CD4-positive, alpha-beta T cell treated with Interferon gamma for 1 hour (primary cell): ENCODE measurements around the gene DYNC1H1.
A peak's percentile ranks its signal among the peaks of the same experiment; 100 is the strongest.

ENCODE experiments used
- DNase-seq: peaks from one replicate; pipeline ENCODE4 v3.0.0-alpha.2; 2020

The DYNC1H1 gene

DNA sequence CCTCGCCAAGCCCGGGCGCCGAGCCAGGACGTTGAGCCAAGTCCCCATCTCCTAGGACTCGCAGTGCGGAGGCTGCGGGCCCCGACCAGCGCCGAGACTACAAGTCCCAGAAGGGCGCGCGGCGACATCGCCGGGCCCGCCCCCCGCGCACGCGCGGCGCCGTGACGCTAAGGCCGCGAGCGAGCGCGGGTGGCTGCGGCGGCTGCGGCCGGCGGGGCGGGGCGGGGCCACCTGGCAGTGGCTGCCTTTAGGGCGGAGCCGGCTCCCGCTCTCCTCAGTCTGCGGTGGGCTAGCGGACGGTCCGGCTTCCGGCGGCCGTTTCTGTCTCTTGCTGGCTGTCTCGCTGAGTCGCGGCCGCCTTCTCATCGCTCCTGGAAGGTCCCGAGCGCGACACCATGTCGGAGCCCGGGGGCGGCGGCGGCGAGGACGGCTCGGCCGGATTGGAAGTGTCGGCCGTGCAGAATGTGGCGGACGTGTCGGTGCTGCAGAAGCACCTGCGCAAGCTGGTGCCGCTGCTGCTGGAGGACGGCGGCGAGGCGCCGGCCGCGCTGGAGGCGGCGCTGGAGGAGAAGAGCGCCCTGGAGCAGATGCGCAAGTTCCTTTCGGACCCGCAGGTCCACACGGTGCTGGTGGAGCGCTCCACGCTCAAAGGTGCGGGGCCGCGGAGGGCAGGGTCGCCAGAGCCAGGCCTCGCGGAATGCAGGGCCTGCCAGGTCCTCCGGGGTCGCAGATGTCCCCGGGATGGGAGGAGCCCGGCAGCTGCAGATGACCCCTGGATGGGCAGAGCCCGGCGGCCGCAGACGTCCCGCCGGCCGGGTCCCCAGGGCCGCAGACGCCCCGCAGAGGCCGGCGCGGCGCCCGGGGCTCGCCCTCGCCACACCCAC is at the start of gene DYNC1H1:
Gene DYNC1H1, plus strand, starts transcription at position 277 of the 884 bp plus-strand sequence. Its CDS starts 119 bp downstream, at position 396.
- DNase-seq, result peak; percentile 89

DNA sequence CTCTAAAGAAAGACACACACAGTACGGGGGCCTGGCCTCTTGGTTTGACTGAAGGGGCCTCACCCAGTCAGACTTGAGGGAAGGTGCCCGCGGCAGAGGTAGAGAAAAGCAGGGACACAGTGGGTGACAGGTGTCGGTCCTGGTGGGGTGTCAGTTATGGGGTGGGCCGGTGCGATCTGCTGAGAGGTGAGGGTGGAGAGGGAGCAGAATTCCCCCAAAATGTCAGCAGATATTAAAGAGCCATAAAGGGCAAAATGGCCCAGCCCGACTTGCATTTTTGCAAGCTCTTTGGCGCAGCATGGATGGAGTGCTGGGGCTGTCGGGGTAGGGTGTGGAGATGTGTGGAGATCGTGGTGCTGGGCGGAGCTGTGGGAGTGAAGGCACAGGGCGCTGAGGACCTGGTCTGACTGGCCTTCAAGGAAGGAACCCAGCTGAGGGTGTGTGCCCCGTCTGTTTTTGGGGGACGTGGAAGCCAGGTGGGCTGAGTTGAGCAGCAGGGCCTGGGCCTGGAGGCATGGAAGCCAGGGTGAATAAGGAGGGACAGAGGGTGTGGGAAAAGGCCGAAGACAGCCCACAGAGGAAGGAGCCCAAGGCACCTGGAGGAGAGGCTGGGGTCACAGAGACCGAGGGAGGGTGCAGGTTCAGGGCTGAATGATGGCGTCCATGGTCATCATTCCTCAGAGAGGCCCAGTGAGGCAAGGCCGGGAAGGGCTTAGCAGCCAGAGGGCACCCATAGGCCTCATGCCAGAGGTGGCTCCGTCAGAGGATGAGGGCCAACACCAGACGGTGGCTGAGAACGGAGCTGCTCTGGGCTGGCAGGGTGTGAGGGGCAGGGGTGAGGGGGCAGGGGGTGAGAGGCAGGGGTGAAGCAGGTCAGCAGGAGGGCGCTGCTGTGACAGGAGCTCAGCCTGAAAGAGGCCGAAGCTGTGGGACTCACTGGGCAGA is 48.2 kb upstream of the DYNC1H1 start:
- no peak for DNase-seq

DNA sequence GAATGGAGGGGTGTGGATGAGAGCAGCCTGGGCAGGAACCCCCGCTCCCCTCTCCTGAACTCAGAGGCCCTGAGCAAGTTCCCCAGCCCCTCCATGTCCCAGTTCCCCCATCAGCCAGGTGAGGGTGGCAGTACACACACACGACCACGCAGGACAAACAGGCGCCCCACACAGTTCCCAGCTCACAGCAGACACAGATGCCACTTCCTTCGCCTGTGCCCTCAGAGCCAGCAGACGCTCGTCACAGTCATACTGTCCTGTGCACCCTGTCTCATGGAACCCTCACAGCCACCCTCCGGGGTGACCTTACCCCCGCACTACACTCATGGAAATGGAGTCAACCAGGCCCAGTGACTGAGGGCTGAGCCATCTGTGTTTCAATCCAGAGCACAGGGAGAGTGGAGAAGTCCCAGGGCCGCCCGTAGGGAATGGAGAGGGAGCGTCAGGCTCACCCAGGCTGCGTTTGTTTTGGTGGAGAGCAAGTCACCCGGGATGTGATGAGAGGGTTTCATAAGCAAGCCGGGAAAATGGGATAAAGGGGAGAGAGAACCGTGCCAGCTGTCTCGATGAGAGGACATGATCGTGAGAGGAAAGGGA is 47.5 kb upstream of the DYNC1H1 start:
- no peak for DNase-seq

GRCh38 chr14:101917413-101918017 is 46.9 kb upstream of the DYNC1H1 start:
- DNase-seq, result no peak

- no peak for DNase-seq
Observed at GRCh38 chr14:101918065-101918989, 46.0 kb upstream of the DYNC1H1 start.

DNA sequence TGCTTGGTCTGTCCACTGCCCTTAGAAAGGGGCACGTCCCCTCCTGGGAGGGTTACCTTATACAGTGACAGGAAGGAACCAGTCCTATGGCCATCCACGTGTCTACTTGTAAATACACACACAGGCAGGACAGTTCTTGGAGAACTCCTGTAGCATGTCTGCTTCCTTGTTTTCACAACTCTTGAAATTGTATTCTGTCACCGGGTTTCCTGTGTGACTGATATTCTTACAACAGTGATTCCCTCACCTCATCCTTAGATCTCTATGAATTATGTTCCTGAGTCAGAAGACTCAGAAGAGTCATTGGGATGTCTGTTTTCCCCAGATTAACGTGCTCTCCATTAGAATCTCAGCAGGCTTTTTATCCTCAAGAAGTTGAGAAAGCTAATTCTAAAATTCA is 44.1 kb upstream of the DYNC1H1 start:
- DNase-seq, result no peak

GRCh38 chr14:101922866-101923265 is 41.5 kb upstream of the DYNC1H1 start:
- no peak for DNase-seq

DNA sequence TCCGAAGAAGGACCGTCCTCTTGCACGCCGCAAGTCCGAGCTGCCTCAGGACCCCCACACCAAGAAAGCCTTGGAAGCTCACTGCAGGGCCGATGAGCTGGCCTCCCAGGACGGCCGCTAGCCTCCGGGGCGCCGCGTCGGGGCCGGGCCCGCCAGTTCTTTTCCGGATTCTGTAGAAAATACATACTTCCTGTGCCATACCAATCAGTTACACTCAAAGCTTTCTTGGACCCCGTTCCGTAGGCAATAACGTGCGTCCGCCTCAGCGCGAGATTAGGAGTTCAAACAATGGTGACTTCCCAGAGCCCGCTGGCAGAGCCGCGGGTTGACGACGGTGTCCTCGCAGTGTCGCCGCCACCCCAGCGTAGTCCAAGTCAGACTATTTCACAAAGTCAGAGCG is 39.2 kb upstream of the DYNC1H1 start:
- DNase-seq, result no peak

GRCh38 chr14:101926085-101926484 is 38.3 kb upstream of the DYNC1H1 start:
- no peak for DNase-seq

DNA sequence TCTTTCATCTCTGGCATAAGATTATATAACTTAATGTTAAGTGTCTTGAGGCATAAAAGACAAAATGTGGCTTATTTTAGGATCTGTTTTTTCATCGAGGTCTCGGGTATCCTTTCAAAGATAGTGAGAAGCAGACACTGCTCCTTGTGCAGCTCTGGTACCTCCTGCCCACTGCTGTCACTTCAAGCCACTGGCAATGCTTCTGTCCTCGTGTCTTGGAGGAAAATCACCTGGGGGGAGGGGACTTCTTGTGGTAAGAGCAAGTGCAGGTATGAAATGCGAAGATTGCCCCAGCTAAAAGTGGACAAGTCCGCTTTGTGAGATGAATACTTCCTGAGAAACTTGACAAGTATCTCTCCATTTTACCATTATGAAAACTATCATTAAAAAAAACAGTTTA is 37.8 kb upstream of the DYNC1H1 start:
- no peak for DNase-seq

DNA sequence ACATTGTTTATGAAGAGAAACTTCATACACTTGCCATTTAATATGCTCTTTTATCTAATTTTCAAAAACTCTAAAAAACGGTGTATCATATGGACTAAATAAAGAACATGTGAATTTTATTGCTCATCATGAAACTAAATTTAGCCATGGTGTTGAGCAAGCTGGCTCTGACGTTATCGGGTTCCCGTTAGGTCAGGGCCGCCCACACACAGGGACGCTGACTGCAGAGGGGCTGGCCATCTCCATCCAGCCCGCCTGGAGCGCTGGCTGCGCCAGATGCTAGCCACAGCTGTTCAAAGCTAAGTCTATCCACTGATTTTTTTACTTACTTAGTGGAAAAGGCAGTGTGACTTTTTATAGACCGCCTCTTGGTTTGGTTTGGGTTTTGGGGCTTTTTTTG is 36.5 kb upstream of the DYNC1H1 start:
- DNase-seq, result peak; percentile 13

- no peak for DNase-seq
Observed at GRCh38 chr14:101928415-101928841, 35.9 kb upstream of the DYNC1H1 start.

- DNase-seq, result no peak
Observed at GRCh38 chr14:101929096-101929495, 35.3 kb upstream of the DYNC1H1 start.

DNA sequence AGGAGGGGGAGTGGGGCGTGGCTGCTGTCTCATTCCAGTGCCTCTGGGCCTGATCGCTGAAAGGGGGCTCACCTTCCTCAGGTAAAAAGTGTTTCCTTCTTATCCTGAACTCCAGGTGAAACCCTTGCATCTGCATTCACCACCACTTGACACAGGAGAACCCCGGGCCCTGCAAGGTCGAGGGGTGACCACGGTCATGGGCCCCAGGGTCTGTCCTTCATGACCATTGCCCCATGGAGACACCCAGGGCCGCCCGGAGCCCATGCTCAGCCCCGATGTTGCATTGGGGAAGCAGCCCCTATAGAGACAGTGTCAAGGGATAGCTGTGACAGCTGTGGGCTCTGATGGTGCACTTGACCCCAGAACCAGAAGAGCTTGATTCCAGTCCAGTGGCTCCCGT is 34.4 kb upstream of the DYNC1H1 start:
- no peak for DNase-seq

DNA sequence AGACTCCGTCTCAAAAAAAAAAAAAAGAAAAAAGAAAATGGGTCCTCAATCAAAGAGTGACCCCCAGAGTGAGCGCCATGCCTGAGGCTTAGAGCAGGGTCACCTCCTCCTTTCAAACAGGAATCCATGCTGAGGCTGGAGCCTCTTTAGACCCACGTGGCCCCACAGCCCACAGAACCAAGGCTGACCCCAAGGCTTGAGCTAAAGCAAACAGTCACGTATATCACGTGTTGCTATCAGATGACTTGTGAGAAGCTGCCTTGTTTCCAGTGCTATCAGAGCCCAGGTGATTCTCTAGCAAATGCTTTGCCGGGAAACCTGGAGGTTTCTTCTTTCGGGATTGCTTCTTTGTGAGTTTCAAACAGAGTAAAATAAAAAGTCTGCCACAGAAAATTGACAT is 31.7 kb upstream of the DYNC1H1 start:
- no peak for DNase-seq

- DNase-seq, result no peak
Observed at GRCh38 chr14:101933209-101933608, 31.2 kb upstream of the DYNC1H1 start.

DNA sequence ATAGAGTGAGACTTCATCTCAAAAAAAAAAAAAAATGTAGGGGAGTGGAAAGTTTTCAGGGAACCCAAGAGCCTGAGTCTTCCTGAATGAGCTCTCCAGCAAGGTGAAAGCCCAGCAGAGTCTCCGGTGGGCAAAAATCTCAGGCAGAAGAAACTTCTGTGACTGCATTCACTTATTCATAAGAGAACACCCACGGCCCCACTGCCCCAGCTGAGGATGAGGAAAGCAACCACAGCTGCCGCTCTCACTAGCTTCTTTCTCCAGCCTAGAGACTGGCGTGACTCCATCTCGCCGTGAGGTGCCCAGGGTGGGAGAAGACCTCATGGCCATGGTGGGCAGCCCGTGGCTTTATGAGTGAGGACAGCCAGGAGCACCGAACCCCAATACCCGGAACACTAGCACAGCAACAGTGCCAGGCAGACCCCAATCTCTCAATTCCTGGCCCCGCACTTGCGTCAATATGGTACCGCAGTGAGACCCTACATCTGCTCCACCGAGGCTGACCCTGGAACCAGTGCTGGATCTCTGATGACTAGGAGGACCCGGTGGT is 29.7 kb upstream of the DYNC1H1 start:
- no peak for DNase-seq

DNA sequence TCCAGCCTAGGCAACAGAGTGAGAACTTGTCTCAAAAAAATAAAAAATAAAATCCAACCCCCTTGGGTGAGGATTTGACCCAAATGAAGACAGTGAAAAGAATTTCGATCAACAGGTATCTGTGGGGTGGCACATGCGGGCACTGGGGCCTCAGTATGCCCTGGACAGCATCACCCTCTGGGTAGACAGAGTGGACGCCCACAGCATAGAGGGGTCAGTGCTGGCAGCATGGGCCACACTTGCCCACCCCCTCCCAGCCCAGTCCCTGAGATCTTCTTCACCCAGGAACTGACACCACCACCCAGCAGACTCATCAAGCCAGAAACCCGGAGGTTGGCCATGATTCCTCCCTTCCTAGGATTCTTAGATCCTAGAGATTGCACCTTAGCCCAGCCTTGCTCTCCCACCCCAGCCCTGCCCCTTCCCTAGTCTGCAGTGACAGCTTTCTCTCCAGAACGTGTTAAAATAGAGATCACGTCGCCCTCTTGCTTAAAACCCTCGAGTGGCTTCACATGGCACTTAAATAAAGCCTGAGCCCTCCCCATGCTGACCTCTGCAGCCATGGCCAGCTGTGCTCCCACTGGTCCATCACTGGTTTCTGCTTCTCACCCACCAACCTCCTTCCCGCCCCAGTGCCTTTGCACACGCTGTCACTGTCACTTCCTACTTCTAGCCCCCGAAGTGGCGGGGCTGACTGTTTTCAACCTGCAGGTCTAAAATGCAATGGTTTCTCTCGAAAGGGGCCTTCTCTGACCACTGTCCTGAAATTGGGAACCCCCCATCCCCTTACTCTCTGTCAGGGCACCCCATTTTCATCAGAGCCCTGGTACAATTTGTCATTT is 26.2 kb upstream of the DYNC1H1 start:
- DNase-seq, result no peak

DNA sequence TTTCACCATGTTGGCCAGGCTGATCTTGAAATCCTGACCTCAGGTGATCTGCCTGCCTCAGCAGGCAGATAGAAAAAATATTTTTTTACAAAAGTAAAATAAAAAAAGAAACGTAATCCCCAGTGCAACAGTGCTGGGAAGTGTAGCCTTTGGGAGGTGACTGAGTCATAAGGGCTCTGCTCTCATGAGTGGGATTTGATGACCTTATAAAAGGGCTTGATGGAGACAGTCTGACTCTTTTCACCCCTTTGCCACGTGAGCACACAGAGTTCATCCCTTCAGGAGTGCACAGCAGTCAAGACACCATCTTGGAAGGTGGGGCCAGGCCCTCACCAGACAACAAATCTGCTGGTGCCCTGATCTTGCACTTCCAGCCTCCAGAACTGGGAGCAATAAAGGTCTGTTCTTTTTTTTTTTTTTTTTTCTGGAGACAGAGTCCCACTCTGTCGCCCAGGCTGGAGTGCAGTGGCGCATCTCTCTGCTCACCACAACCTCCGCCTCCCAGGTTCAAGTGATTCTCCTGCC is 24.7 kb upstream of the DYNC1H1 start:
- no peak for DNase-seq

- DNase-seq, result no peak
Observed at GRCh38 chr14:101944451-101944850, 19.9 kb upstream of the DYNC1H1 start.
